ENCODE measurements around the gene SLC38A10. TPM values are rescaled to one million over a fixed set of nuclear protein-coding genes. Genes with fewer than 3 reads are reported as not detected.

SLC38A10 gene
- total and polyA plus RNA-seq, 4 experiments from 2014 or later = 49.0 to 113 (median 90.7) TPM

DNA sequence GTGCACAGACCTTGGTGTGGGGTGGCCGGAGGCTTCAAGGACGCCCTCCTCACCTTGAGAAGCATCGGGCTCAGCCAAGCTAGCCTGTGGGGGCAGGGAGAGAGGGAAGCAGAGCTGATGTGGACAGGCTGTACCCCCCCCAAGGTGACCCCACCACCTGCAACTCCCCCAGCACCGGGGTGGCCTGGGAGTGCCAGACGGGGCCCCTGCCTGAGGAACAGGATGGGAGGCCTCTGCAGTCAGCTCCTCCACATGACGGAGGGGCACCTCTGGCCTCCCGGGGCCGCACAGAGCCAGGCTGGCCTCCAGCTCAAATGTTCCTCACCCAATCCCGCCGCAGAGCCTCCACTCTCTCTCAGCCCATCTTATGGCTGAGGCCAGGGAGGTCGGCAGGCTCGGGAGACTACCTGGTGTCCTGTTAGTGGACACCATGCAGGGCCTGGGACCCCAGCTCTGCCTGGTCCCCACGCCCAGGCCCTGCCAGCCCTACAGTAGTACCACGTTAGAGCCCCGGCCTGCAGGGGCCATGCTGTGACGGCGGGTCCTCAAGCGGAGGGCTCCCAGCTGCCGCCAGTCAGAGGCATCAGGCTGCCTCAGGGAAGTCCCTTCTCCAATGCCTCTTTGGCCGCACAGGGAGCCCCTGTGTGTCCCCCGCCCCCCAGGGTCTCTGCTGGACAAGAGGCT is 19.4 kb upstream of the SLC38A10 start:
- POLR2A ChIA-PET (ENCODE audit: partially characterized antibody) = no interaction called here
- no peak overlapping the region for H3K27ac ChIP-seq (ENCODE audit: low read depth, low read length)
- Mint-ChIP-seq H3K36me3 (no peaks in the 10 kb centered on the region), H3K4me1 (no peaks in the 10 kb centered on the region), H3K4me3 (no peak overlapping the region), H3K27ac (no peak overlapping the region), H3K9me3 (peaks cover 0 to 2% (median 0%) of the 10 kb centered on the region in 8 donors), H3K27me3 (peaks cover 2 to 11% of the 10 kb centered on the region in 2 donors)
- intact Hi-C loops (cut with micrococcal nuclease) = no loop called here
- DNase-seq = no peak
- CTCF ChIA-PET (ENCODE audit: partially characterized antibody) = interaction anchor here (0.6 kb wide), 1 partner anchor 97 kb away, joined by 4 read pairs; no protein-coding TSS in a partner anchor
- H3K9me3 ChIP-seq (ENCODE audit: control insufficient read depth in 1 of 2, low read length in 2 of 2) = no peaks in the 10 kb centered on the region
- no peaks in the 10 kb centered on the region for H3K36me3 ChIP-seq (ENCODE audit: insufficient read depth, low read length)
- no peak overlapping the region for H3K4me3 ChIP-seq (ENCODE audit: low read length in 2 of 2)
- H3K4me1 ChIP-seq (ENCODE audit: insufficient read depth, low read length) = no peaks in the 10 kb centered on the region
- no peaks in the 10 kb centered on the region for H3K27me3 ChIP-seq (ENCODE audit: insufficient read depth, low read length)

DNA sequence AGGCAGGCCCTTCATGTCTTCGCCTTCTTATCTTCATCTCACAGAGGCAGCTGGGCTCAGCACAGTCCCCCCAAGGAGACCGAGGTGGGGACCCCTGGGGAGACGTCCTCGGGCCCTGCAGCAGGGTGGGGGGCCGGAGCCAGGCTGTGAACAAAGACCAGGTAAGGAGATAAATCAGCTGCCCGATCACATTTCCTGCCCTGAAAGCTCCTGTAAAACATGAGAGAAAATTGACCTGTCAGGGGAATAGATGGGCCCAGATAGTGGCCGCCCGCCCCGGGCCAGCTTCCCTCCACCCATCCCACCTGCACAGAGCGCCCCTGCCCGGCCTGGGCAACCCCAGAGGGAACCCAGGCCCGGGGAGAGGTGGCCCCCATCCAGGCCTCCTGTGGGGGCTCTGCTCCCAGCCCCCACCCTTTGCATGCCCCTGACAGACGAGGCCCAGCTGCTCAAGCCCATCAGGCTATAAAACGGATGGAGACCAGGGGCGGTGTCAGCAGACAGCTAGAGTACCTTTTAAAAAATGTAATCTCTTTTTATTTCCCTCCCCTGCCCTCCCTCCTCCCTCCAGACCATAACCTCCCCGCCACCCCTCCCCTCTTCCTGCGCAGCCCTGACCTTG is 18.8 kb upstream of the SLC38A10 start:
- H3K4me3 ChIP-seq (ENCODE audit: low read length in 2 of 2) = no peak overlapping the region
- POLR2A ChIA-PET (ENCODE audit: partially characterized antibody) = interaction anchor here (0.6 kb wide), 1 partner anchor 938 kb away, joined by 3 read pairs; no protein-coding TSS in a partner anchor
- Mint-ChIP-seq H3K27ac (no peak overlapping the region), H3K4me3 (no peak overlapping the region), H3K36me3 (no peaks in the 10 kb centered on the region), H3K27me3 (peaks cover 6 to 13% of the 10 kb centered on the region in 2 donors), H3K9me3 (peaks cover 0 to 2% (median 0%) of the 10 kb centered on the region in 8 donors), H3K4me1 (peaks cover 0 to 4% (median 2%) of the 10 kb centered on the region in 4 donors)
- H3K9me3 ChIP-seq (ENCODE audit: control insufficient read depth in 1 of 2, low read length in 2 of 2) = no peaks in the 10 kb centered on the region
- no peaks in the 10 kb centered on the region for H3K36me3 ChIP-seq (ENCODE audit: insufficient read depth, low read length)
- CTCF ChIA-PET (ENCODE audit: partially characterized antibody) = interaction anchor here (0.6 kb wide), 1 partner anchor 98 kb away, joined by 4 read pairs; no protein-coding TSS in a partner anchor
- H3K4me1 ChIP-seq (ENCODE audit: insufficient read depth, low read length) = no peaks in the 10 kb centered on the region
- intact Hi-C loops (cut with micrococcal nuclease) = no loop called here
- H3K27me3 ChIP-seq (ENCODE audit: insufficient read depth, low read length) = no peaks in the 10 kb centered on the region
- no peak overlapping the region for H3K27ac ChIP-seq (ENCODE audit: low read depth, low read length)
- no peak for DNase-seq

GRCh38 chr17:81312624-81313325 is 17.7 kb upstream of the SLC38A10 start:
- no peaks in the 10 kb centered on the region for H3K27me3 ChIP-seq (ENCODE audit: insufficient read depth, low read length)
- H3K27ac ChIP-seq (ENCODE audit: low read depth, low read length) = no peak overlapping the region
- no peaks in the 10 kb centered on the region for H3K36me3 ChIP-seq (ENCODE audit: insufficient read depth, low read length)
- no peak for DNase-seq
- ChIA-PET POLR2A (ENCODE audit: partially characterized antibody) (no interaction called here), CTCF (ENCODE audit: partially characterized antibody) (no interaction called here)
- H3K27me3 Mint-ChIP-seq = peaks cover 6 to 13% of the 10 kb centered on the region in 2 donors
- H3K9me3 Mint-ChIP-seq = peaks cover 0 to 2% (median 0%) of the 10 kb centered on the region in 8 donors
- no peak overlapping the region for H3K27ac Mint-ChIP-seq
- H3K36me3 Mint-ChIP-seq = no peaks in the 10 kb centered on the region
- H3K4me1 Mint-ChIP-seq = peaks cover 0 to 4% (median 2%) of the 10 kb centered on the region in 4 donors
- no peaks in the 10 kb centered on the region for H3K9me3 ChIP-seq (ENCODE audit: control insufficient read depth in 1 of 2, low read length in 2 of 2)
- no peaks in the 10 kb centered on the region for H3K4me1 ChIP-seq (ENCODE audit: insufficient read depth, low read length)
- H3K4me3 Mint-ChIP-seq = no peak overlapping the region
- intact Hi-C loops (cut with micrococcal nuclease) = no loop called here
- H3K4me3 ChIP-seq (ENCODE audit: low read length in 2 of 2) = no peak overlapping the region

- no peak overlapping the region for H3K27ac ChIP-seq (ENCODE audit: low read depth, low read length)
- no peaks in the 10 kb centered on the region for H3K4me1 ChIP-seq (ENCODE audit: insufficient read depth, low read length)
- Mint-ChIP-seq H3K4me1 (peaks cover 0 to 4% (median 3%) of the 10 kb centered on the region in 4 donors), H3K27ac (no peak overlapping the region), H3K4me3 (no peak overlapping the region), H3K27me3 (peaks cover 6 to 13% of the 10 kb centered on the region in 2 donors), H3K9me3 (peaks cover 0 to 2% (median 0%) of the 10 kb centered on the region in 8 donors), H3K36me3 (no peaks in the 10 kb centered on the region)
- no peaks in the 10 kb centered on the region for H3K9me3 ChIP-seq (ENCODE audit: control insufficient read depth in 1 of 2, low read length in 2 of 2)
- no peak for DNase-seq
- no peaks in the 10 kb centered on the region for H3K27me3 ChIP-seq (ENCODE audit: insufficient read depth, low read length)
- no peak overlapping the region for H3K4me3 ChIP-seq (ENCODE audit: low read length in 2 of 2)
- H3K36me3 ChIP-seq (ENCODE audit: insufficient read depth, low read length) = no peaks in the 10 kb centered on the region
- ChIA-PET POLR2A (ENCODE audit: partially characterized antibody) (no interaction called here), CTCF (ENCODE audit: partially characterized antibody) (no interaction called here)
- intact Hi-C loops (cut with micrococcal nuclease) = no loop called here
Measured at GRCh38 chr17:81311946-81312345, 16.8 kb upstream of the SLC38A10 start.

DNA sequence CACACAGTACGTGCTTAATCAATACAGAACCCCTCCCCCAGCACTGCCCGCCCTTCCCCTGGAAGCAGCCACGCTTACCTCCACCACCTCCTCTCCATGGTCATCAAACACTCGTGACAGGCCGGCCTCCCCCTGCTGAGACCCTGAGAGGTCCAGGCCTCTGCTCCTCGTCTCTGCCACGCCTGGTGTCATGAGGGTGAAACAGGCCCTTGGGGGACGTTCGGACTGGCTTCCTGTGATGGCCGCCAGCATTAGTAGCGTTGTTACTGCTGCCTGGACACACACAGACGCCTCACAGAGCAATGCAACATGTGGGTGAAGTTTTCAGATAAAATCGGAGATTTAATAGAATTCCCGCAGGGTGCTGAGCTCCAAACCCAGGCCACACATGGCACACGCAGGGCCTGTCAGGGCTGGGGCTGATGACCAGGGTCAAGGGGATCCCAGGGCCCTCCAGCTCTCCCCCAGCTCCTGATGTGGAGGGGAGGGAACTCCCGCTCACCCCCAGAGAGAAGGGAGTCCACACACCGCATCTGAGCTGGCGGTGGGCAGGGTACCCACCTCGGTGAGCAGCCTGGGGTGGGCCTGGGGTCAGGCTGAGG is 15.9 kb upstream of the SLC38A10 start:
- Mint-ChIP-seq H3K27ac (no peak overlapping the region), H3K9me3 (peaks cover 0 to 2% (median 0%) of the 10 kb centered on the region in 8 donors), H3K27me3 (peaks cover 6 to 12% of the 10 kb centered on the region in 2 donors), H3K4me3 (no peak overlapping the region), H3K36me3 (no peaks in the 10 kb centered on the region), H3K4me1 (peaks cover 0 to 4% (median 3%) of the 10 kb centered on the region in 4 donors)
- ChIA-PET CTCF (ENCODE audit: partially characterized antibody) (no interaction called here), POLR2A (ENCODE audit: partially characterized antibody) (no interaction called here)
- no peak for DNase-seq
- H3K9me3 ChIP-seq (ENCODE audit: control insufficient read depth in 1 of 2, low read length in 2 of 2) = no peaks in the 10 kb centered on the region
- no peak overlapping the region for H3K4me3 ChIP-seq (ENCODE audit: low read length in 2 of 2)
- intact Hi-C loops (cut with micrococcal nuclease) = no loop called here
- no peak overlapping the region for H3K27ac ChIP-seq (ENCODE audit: low read depth, low read length)
- H3K27me3 ChIP-seq (ENCODE audit: insufficient read depth, low read length) = no peaks in the 10 kb centered on the region
- H3K36me3 ChIP-seq (ENCODE audit: insufficient read depth, low read length) = no peaks in the 10 kb centered on the region
- H3K4me1 ChIP-seq (ENCODE audit: insufficient read depth, low read length) = no peaks in the 10 kb centered on the region

- Histone ChIP-seq H3K36me3 (ENCODE audit: insufficient read depth, low read length) (no peaks in the 10 kb centered on the region), H3K4me3 (ENCODE audit: low read length in 2 of 2) (no peak overlapping the region), H3K4me1 (ENCODE audit: insufficient read depth, low read length) (no peaks in the 10 kb centered on the region), H3K27ac (ENCODE audit: low read depth, low read length) (no peak overlapping the region), H3K27me3 (ENCODE audit: insufficient read depth, low read length) (no peaks in the 10 kb centered on the region), H3K9me3 (ENCODE audit: control insufficient read depth in 1 of 2, low read length in 2 of 2) (no peaks in the 10 kb centered on the region)
- Mint-ChIP-seq H3K9me3 (peaks cover 0 to 2% (median 0%) of the 10 kb centered on the region in 8 donors), H3K4me1 (peaks cover 0 to 4% (median 3%) of the 10 kb centered on the region in 4 donors), H3K36me3 (no peaks in the 10 kb centered on the region), H3K27ac (no peak overlapping the region), H3K4me3 (no peak overlapping the region), H3K27me3 (peaks cover 6 to 12% of the 10 kb centered on the region in 2 donors)
- POLR2A ChIA-PET (ENCODE audit: partially characterized antibody) = no interaction called here
- no peak for DNase-seq
- CTCF ChIA-PET (ENCODE audit: partially characterized antibody) = no interaction called here
- intact Hi-C loops (cut with micrococcal nuclease) = no loop called here
Measured at GRCh38 chr17:81309859-81310839, 15.0 kb upstream of the SLC38A10 start.
